ENCODE measurements around the gene FSTL4. TPM values are rescaled to one million over a fixed set of nuclear protein-coding genes. Genes with fewer than 3 reads are reported as not detected.

Gene FSTL4
- polyA plus RNA-seq, 1 donor from 2014 or later: not detected

DNA sequence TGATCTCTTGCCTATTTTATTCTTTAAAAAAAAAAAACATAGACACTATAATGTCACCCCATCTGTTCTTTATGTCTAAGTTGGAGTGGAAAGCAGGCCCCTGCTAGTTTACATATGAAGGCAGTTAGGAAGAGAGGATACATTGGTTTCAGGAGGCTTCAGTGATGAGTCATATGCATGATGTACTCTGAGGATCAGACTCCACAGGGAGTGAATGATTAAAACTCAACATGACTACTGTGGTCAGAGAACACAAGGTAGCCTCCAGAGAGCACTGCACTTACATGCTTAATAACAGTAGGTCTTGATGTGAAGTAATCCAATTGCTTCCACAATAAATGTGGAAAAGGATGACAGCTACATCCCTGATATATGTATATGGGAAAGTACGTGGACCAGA lies 22.7 kb upstream of the FSTL4 start:
- Mint-ChIP-seq H3K9me3 (peaks cover 0 to 5% (median 4%) of the 10 kb centered on the region in 3 donors), H3K36me3 (no peaks in the 10 kb centered on the region), H3K4me1 (no peaks in the 10 kb centered on the region), H3K27me3 (peaks cover 9% of the 10 kb centered on the region), H3K4me3 (no peak overlapping the region), H3K27ac (no peak overlapping the region)

DNA sequence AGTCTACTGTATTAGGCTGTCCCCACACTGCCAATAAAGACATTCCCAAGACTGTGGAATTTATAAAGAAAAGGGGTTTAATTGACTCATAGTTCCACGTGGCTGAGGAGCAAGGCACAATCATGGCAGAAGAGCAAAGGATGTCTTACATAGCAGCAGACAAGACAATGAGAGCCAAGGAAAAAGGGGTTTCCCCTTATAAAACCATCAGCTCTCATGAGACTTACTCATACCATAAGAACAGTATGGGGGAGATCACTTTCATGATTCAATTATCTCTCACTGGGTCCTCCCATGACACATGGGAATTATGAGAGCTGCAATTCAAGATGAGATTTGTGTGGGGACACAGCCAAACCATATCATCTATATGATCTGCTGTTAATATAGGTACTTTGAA lies 14.8 kb upstream of the FSTL4 start:
- H3K4me3 Mint-ChIP-seq: no peak overlapping the region
- H3K27ac Mint-ChIP-seq: no peak overlapping the region
- H3K36me3 Mint-ChIP-seq: peaks cover 2% of the 10 kb centered on the region
- H3K4me1 Mint-ChIP-seq: no peaks in the 10 kb centered on the region
- H3K27me3 Mint-ChIP-seq: peaks cover 15% of the 10 kb centered on the region
- peaks cover 0 to 8% (median 3%) of the 10 kb centered on the region in 3 donors for H3K9me3 Mint-ChIP-seq

DNA sequence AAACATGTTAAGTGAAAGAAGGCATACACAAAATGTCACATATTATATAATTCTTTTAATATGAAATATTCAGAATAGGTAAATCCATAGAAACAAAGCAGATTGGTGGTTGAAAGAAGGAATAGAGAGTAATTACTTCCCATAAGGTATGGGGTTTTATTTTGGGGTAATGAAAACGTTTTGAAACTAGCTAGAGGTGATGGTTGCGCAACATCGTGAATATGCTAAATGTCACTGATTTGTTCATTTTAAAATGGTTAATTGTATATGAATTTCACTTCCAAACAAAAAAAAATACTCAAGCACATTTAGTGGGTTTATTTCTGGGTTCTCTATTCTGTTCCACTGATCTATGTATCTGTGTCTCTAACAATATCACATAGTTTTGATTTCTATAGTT lies 12.0 kb upstream of the FSTL4 start:
- Mint-ChIP-seq H3K27me3 (peaks cover 15% of the 10 kb centered on the region), H3K27ac (no peak overlapping the region), H3K4me1 (no peaks in the 10 kb centered on the region), H3K9me3 (peaks cover 0 to 5% (median 5%) of the 10 kb centered on the region in 3 donors), H3K4me3 (no peak overlapping the region), H3K36me3 (peaks cover 2% of the 10 kb centered on the region)

DNA sequence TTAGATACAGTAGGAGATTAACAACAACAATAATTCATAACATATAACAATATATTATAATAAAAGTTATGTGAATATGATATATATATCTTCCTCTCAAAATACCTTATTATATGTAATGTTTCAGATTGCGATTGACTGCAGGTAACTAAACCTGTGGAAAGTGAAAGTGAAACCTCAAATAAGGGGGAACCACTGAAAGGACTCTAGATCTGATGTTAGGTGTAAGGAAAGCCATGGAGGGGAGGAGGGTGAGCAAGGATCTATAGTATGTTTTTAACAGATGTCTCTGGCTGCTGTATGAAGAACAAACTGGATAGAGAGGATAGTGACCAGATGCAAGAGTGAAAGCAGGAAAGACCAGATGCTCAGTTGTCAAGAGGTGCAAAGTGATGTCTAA lies 5.8 kb upstream of the FSTL4 start:
- peaks cover 0 to 2% (median 2%) of the 10 kb centered on the region in 3 donors for H3K4me1 Mint-ChIP-seq
- no peak overlapping the region for H3K4me3 Mint-ChIP-seq
- no peak overlapping the region for H3K27ac Mint-ChIP-seq
- H3K9me3 Mint-ChIP-seq: peaks cover 0 to 6% (median 5%) of the 10 kb centered on the region in 3 donors
- H3K27me3 Mint-ChIP-seq: peaks cover 26% of the 10 kb centered on the region
- peaks cover 2% of the 10 kb centered on the region for H3K36me3 Mint-ChIP-seq

DNA sequence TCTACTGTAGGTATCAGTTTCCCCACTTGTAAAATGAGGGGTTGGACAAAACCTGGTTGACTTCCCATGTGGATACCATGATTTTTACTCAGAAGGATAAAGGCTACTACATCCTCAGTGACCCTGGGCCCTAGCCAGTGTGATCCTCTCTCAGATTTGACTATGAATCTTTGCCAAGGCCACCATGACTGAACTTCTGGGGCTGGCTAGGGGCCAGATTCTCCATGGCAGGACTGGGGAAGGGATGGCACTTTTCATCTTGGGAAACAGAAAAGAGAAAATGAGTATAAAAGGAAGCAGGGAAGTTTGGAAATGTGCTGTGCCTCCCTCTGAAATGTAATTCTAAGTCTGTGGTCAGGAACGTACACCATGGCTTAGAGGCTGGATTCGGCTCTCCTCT lies 1.4 kb upstream of the FSTL4 start:
- Mint-ChIP-seq H3K27ac (no peak overlapping the region), H3K4me3 (peak overlapping the region in 1 of 4 donors; percentile 81), H3K27me3 (peaks cover 41% of the 10 kb centered on the region), H3K9me3 (peaks cover 0 to 3% (median under 1%) of the 10 kb centered on the region in 3 donors), H3K4me1 (peaks cover 4 to 14% (median 6%) of the 10 kb centered on the region in 3 donors), H3K36me3 (peaks cover 2% of the 10 kb centered on the region)

DNA sequence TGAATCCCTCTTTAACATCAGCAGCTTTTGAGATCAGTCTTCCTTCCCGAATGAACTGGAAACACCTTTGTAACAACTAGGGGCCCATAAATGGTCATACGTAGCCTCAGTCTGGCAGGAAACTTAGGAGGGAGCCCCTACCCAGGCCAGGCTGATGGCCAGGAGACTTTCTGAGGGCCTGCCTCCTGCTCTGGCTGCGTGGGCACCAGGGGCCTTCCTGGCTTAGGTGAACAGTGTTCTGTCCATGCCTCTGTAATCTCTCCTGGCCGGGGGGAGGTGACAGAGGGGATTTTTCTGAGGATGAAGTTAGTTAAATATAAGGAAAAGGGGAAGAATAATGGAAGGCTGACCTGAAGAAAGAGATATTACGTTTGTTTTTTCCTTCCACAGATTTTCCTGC lies 843 bp upstream of the FSTL4 start:
- Mint-ChIP-seq H3K4me3 (peak overlapping the region; percentile 74 to 94 (median 86)), H3K36me3 (peaks cover 2% of the 10 kb centered on the region), H3K4me1 (peaks cover 4 to 12% (median 6%) of the 10 kb centered on the region in 3 donors), H3K27ac (no peak overlapping the region), H3K9me3 (peaks cover 0 to 1% (median 0%) of the 10 kb centered on the region in 3 donors), H3K27me3 (peaks cover 41% of the 10 kb centered on the region)

DNA sequence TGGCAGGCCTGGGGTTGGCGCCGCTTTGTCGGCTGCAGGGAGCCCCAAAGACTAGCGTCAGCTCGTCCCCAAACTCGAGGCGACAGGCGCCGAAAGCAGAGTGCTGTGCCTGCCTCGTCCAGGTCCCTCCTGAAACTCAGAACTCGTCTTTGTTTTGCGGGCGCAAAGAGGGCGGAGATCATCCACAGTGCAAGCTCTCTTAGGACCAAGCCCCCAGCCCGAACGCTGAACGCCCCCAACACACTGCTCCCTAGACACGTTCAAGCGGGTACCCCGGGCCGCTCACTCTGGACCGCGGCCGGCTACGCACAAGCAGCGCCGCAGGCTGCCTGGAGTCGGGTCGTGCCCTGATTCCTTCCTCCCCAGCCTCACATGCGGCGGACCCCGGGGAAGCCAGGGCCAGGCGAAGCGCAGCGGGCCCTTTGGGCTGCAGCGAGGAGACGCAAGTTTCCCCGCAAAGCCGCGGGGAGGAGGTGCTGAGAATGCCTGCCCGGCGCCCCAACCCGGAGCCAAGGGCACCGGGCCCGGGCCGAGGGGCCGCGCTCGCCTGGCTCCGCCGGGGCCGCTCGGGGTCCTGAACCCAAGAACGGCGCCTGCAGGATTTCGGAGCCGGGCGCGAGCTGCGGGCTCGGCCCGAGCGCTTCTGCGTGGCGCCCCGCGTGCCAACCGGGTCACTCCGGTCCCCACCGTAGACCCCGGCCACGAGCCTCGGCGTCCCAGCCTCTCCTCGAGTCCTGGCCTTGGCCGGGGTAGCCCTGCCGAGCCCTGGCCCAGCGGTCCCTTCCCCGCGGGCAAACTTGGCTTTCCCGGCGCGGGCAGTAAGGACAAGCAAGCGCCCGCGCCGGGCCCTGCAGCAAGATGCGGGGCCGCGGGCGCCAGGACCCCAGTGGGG lies 738 bp downstream of the FSTL4 start:
- Mint-ChIP-seq H3K27ac (no peak overlapping the region), H3K4me3 (peak overlapping the region; percentile 68 to 76 (median 73)), H3K4me1 (peaks cover 4 to 11% (median 6%) of the 10 kb centered on the region in 3 donors), H3K27me3 (peaks cover 41% of the 10 kb centered on the region), H3K9me3 (no peaks in the 10 kb centered on the region), H3K36me3 (peaks cover 2% of the 10 kb centered on the region)

DNA sequence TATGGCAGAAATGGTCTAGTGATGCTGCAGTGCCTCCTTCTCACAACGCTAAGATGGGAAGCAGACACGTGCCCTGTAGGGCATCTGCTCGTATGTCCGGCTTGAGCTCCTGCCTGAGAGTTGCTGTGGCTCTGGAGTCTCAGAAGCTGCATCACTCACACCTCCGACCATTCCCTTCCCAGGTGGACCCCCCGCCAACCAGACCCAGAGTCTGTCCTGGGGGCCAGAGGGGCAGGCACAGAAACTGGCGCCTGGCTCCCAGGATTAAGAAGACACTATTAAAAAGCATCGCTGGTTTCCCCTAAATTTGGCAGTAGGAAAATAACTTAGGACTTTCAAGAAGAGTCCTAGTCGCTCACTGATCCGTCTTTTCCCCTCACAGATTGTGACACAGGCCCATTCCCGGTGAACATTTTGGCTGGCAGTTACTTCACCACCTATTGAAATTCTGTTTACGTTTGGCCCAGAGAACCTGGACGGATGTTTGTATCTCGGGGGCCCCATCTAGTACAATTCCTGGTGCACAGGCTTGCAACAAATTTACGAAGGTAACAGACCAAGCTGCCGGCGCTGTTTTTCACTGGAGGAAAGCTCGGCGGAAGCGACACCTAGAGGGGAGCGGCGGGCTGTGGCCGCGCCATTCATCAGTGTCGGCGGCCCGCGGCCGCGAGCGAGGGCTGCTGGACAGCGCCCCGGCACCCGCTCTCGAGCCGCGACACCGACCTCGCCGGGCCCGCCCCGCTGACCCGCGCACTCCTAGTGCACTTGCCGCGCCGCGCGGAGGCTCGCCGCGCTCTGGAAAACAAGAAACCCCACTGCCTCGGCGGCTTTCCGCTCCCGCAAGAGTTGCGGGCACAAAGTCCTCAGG lies 1.6 kb downstream of the FSTL4 start:
- Mint-ChIP-seq H3K36me3 (peaks cover 2% of the 10 kb centered on the region), H3K4me1 (peaks cover 4 to 11% (median 6%) of the 10 kb centered on the region in 3 donors), H3K27ac (peak overlapping the region in 1 of 3 donors; percentile 45), H3K4me3 (peak overlapping the region; percentile 68 to 76 (median 73)), H3K9me3 (no peaks in the 10 kb centered on the region), H3K27me3 (peaks cover 41% of the 10 kb centered on the region)

DNA sequence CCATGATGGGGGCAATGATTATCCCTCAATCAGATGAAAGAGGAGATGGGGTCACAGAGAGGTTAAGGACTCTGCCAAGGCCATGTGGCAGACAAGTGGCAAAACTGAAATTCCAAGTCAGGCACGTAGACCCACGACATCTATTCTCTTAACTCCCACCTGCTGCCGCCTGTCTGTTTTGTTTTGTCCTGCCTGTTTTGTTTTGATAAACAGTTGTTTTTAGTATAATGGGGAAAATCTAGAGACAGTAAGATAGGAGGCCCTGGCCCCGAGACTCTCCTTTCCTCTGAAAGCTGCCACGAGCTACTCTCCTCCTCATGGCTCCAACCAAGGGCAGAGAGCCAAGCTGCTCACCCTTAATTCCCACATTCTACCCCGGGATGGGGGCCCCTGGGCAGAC lies 4.9 kb downstream of the FSTL4 start:
- Mint-ChIP-seq H3K9me3 (no peaks in the 10 kb centered on the region), H3K27ac (peak overlapping the region in 1 of 3 donors; percentile 16), H3K4me3 (no peak overlapping the region), H3K36me3 (no peaks in the 10 kb centered on the region), H3K4me1 (peaks cover 0 to 6% (median 6%) of the 10 kb centered on the region in 3 donors), H3K27me3 (peaks cover 26% of the 10 kb centered on the region)

DNA sequence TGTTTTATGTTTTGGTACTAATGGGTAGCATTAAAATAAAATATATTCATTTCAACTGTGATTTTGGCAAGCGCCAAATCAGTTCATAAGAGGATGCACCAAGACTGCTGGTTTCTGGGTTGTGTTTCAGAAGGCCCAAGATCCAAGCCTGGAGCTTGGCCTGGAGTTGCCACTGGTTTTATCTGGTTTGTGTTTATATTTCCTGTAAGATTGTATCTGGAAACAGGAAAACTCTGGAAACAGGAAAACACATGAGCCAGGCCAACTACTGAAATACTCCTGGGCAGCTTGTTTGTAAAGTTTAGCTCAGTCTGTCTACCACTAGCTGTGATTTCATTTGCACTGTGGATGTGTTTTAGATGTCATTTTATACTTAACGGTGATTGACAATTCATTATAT lies 5.5 kb downstream of the FSTL4 start:
- Mint-ChIP-seq H3K4me1 (peaks cover 0 to 6% (median 6%) of the 10 kb centered on the region in 3 donors), H3K4me3 (no peak overlapping the region), H3K9me3 (no peaks in the 10 kb centered on the region), H3K36me3 (peaks cover 1% of the 10 kb centered on the region), H3K27ac (no peak overlapping the region), H3K27me3 (peaks cover 27% of the 10 kb centered on the region)

DNA sequence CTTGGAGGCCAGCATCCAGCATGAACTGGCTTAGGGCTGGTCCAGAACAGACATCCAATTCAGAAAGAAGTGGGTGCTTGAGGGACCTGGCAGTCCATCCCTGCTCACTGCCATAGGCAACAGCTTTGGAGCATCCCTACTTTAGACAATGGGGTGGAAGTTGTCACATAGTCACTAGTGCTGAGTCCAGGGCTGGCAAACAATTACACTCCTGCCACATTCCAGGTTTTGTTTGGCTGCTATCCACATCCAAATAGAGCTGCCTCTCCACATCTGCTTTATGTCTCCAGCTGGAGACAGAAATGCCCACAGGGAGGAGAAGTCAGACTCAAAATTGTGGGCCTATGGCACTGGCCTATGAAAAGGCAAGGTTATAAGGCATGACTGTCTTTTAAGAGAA lies 7.0 kb downstream of the FSTL4 start:
- Mint-ChIP-seq H3K4me1 (no peaks in the 10 kb centered on the region), H3K27ac (no peak overlapping the region), H3K4me3 (no peak overlapping the region), H3K27me3 (peaks cover 19% of the 10 kb centered on the region), H3K36me3 (peaks cover 1% of the 10 kb centered on the region), H3K9me3 (no peaks in the 10 kb centered on the region)

DNA sequence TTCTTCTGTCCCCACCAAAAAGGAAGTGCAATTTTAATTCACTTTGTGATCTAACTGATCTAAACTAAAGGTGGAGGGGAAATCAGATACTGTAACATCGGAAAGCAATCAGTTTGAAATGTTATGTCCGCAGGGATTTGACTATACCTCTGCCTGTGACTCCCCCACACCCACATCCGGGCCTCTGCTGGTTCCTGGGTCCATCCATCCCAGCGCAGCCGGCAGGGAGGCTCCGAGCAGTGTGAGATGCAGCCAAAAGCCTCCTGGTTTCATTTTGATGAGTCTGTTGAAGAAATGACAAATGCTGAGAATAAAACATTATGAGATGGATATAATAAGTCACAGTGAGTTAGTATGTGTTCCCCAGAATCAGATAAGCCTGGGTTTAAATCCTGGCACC lies 8.6 kb downstream of the FSTL4 start:
- Mint-ChIP-seq H3K9me3 (no peaks in the 10 kb centered on the region), H3K27ac (no peak overlapping the region)

DNA sequence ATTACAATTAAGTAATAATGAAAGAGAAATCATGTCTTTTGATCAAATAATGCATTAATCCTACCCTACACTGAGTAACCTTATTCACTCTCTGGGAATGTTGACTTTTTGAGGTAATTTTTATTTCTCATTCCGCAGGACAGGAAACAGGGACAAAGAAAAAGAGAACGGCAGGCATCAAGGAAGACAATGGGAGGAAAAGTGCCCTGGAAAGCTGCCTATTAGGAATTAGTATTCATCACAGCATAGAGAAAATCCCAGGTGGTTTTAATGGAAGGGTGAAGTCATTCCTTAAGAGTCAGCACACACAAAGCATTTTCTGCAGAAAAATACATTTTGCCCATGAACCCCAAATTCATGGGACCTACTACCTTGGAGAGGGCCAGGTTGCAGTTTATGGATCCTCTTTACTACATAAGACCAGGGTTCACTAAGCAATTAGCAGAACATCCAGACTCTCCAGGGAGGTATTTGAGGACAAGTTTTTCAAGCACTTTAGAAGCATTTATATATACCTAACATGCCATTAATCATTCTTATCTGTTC lies 9.4 kb downstream of the FSTL4 start:
- Mint-ChIP-seq H3K27me3 (peaks cover 6% of the 10 kb centered on the region), H3K4me3 (no peak overlapping the region), H3K9me3 (no peaks in the 10 kb centered on the region), H3K4me1 (no peaks in the 10 kb centered on the region), H3K36me3 (peaks cover 1% of the 10 kb centered on the region), H3K27ac (no peak overlapping the region)

More for the DNA sequence above, 8.6 kb downstream of the FSTL4 start:
- Mint-ChIP-seq H3K27me3 (peaks cover 6% of the 10 kb centered on the region), H3K36me3 (peaks cover 1% of the 10 kb centered on the region), H3K4me1 (no peaks in the 10 kb centered on the region), H3K4me3 (no peak overlapping the region)

DNA sequence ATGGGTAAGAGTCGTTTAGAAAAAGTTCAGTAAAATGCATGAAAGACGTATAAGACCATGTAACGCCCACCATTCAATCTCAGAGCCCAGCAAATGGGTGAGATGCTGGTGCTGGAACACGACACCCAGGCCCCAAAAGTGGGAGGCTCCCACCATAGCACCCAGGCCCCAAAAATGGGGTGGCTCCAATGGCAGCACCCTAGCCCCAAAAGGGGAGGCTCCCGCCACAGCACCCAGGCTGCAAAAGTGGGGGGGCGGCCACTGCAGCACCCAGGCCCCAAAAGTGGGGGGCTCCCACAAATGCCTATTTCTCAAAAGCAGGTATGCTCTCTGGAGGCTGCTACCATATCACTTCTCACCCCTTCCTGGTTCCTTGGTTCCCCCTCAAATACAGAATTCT lies 12.7 kb downstream of the FSTL4 start:
- H3K27ac Mint-ChIP-seq: no peak overlapping the region
- H3K9me3 Mint-ChIP-seq: no peaks in the 10 kb centered on the region
- peaks cover 1% of the 10 kb centered on the region for H3K36me3 Mint-ChIP-seq
- H3K4me1 Mint-ChIP-seq: no peaks in the 10 kb centered on the region
- H3K27me3 Mint-ChIP-seq: peaks cover 6% of the 10 kb centered on the region
- no peak overlapping the region for H3K4me3 Mint-ChIP-seq

DNA sequence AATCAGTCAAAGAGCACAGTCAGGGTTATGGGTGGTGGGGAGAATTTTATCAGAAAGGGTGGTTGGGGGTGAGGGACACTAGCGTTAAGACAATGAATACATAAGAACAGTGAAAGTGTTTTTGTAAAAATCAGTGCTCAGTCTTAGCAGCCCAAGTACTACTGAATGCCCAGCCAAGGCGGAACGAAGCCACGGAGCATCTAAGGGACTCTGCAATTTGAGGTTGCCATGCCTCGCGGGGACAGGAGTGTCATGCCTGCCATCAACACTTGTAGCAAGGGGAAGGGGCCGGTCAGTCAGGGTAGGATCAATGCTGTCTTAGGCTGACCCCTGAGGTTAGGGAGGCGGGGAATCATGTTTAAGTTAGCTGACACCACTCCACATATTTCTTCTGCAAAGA lies 13.3 kb downstream of the FSTL4 start:
- Mint-ChIP-seq H3K4me1 (no peaks in the 10 kb centered on the region), H3K27ac (no peak overlapping the region), H3K36me3 (peaks cover 1% of the 10 kb centered on the region), H3K4me3 (no peak overlapping the region), H3K9me3 (no peaks in the 10 kb centered on the region), H3K27me3 (peaks cover 6% of the 10 kb centered on the region)
